Measurements from ENCODE around the gene GPR45. TPM values are rescaled to one million over a fixed set of nuclear protein-coding genes. Genes with fewer than 3 reads are reported as not detected.

Gene GPR45
- total RNA-seq, 1 donor from 2014 or later: not detected

DNA sequence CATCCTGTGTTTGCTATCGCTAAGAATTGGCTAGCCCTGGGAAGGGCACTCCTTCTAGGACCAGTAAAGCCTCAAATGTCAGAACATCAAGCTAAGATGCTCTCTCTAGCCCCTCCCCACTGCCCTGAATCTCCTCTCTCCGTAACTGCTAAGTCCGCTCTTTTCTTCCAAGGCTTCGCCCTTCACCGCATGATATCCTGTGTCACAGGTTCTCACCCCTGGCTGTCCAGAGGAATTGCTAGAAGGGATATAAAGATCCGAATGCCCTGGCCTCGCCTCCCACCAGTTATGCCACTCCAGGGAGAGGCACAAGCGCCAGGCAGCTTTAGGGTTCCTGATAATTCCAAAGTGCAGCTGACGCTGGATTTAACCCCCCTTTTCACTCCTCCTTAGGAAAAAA lies 17.1 kb upstream of the GPR45 start:
- no peak overlapping the region for H3K4me3 ChIP-seq
- H3K4me1 ChIP-seq: no peaks in the 10 kb centered on the region
- no peak for ATAC-seq
- H3K36me3 ChIP-seq: no peaks in the 10 kb centered on the region
- no peaks in the 10 kb centered on the region for H3K9me3 ChIP-seq
- TF ChIP-seq, protein P1, sequence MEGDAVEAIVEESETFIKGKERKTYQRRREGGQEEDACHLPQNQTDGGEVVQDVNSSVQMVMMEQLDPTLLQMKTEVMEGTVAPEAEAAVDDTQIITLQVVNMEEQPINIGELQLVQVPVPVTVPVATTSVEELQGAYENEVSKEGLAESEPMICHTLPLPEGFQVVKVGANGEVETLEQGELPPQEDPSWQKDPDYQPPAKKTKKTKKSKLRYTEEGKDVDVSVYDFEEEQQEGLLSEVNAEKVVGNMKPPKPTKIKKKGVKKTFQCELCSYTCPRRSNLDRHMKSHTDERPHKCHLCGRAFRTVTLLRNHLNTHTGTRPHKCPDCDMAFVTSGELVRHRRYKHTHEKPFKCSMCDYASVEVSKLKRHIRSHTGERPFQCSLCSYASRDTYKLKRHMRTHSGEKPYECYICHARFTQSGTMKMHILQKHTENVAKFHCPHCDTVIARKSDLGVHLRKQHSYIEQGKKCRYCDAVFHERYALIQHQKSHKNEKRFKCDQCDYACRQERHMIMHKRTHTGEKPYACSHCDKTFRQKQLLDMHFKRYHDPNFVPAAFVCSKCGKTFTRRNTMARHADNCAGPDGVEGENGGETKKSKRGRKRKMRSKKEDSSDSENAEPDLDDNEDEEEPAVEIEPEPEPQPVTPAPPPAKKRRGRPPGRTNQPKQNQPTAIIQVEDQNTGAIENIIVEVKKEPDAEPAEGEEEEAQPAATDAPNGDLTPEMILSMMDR (IDR thresholded peaks at IDR 0.05): no peak
- H3K27ac ChIP-seq: no peak overlapping the region
- no peaks in the 10 kb centered on the region for H3K27me3 ChIP-seq (ENCODE audit: low read depth)
- intact Hi-C loops (cut with DNase I): no loop called here
- DNase-seq: no peak

- Histone ChIP-seq H3K4me3 (no peak overlapping the region), H3K27ac (no peak overlapping the region), H3K4me1 (no peaks in the 10 kb centered on the region), H3K36me3 (no peaks in the 10 kb centered on the region), H3K9me3 (no peaks in the 10 kb centered on the region), H3K27me3 (ENCODE audit: low read depth) (no peaks in the 10 kb centered on the region)
- DNase-seq (no peak), ATAC-seq (no peak)
- TF ChIP-seq, protein P1 (IDR thresholded peaks at IDR 0.05): no peak
- intact Hi-C loops (cut with DNase I): loop anchor here (10.0 kb wide), 1 partner anchor 116 kb away; no protein-coding TSS in a partner anchor
Measured at GRCh38 chr2:105231232-105231619, 10.3 kb upstream of the GPR45 start.

DNA sequence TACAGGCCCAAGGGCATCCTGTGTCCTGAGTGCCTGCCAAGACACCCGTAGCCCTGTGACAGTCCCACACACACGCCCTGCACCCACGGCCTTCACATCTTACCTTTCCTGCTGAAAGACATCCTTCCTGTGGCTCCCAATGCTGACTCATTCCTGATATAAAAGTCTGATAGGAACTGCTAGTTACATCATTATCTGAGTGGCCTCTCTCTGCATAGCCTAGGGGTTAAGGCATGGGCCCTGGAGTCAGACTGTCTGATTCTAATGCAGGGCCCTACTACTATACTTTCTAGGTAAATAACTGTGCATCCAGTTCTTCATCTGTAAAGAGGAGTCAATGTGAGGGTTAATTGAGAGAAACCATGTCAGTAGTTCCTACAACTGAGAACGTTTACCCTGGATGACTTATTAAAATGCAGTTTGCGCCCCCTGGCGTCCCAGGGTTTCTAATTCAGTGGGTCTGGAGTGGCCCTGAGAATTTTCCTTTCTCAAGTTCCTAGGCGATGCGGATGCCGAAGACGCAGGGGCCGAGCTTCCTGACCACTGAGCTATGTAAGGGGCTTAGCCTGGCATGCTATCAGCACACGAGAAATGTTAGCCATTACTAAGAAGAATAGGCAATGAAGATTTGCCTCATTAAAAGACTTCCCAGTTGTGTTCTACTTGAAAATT lies 6.0 kb upstream of the GPR45 start:
- peak; percentile 58 to 63 for ATAC-seq
- H3K4me3 ChIP-seq: no peak overlapping the region
- DNase-seq: peak; percentile 82
- H3K9me3 ChIP-seq: no peaks in the 10 kb centered on the region
- H3K36me3 ChIP-seq: no peaks in the 10 kb centered on the region
- no peak overlapping the region for H3K27ac ChIP-seq
- intact Hi-C loops (cut with DNase I): loop anchor here (10.0 kb wide), 1 partner anchor 121 kb away; no protein-coding TSS in a partner anchor
- H3K4me1 ChIP-seq: no peaks in the 10 kb centered on the region
- peaks cover 5% of the 10 kb centered on the region for H3K27me3 ChIP-seq (ENCODE audit: low read depth)
- TF ChIP-seq, protein P1 (IDR thresholded peaks at IDR 0.05): peak; percentile 72

DNA sequence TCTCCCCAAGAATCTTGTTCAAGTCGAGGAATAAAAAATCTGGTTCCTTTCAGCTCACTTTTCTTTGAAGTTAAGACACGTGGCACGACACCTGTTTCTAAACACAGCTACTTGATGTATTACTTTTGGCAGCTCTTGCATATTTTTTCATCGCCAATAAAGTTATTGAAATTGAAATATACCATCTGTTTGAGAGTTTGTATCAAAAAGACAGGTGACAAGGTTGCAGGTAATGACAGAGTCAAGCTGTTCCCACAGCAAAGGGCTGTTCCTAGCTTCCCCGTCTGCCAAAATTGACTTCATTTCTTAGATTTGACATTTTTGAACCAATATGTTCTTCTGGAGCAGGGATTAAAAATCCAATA lies 5.5 kb upstream of the GPR45 start:
- DNase-seq (no peak), ATAC-seq (no peak)
- intact Hi-C loops (cut with DNase I): loop anchor here (10.0 kb wide), 1 partner anchor 121 kb away; no protein-coding TSS in a partner anchor
- TF ChIP-seq, protein P1 (IDR thresholded peaks at IDR 0.05): no peak
- Histone ChIP-seq H3K4me1 (no peaks in the 10 kb centered on the region), H3K36me3 (no peaks in the 10 kb centered on the region), H3K4me3 (no peak overlapping the region), H3K27me3 (ENCODE audit: low read depth) (peaks cover 5% of the 10 kb centered on the region), H3K27ac (no peak overlapping the region), H3K9me3 (no peaks in the 10 kb centered on the region)

GRCh38 chr2:105237045-105237765 lies 4.3 kb upstream of the GPR45 start:
- no peaks in the 10 kb centered on the region for H3K9me3 ChIP-seq
- H3K36me3 ChIP-seq: no peaks in the 10 kb centered on the region
- intact Hi-C loops (cut with DNase I): loop anchor here (10.0 kb wide), 1 partner anchor 122 kb away; no protein-coding TSS in a partner anchor
- ATAC-seq (peak in 1 of 2 donors; percentile 38), DNase-seq (no peak)
- peaks cover 5% of the 10 kb centered on the region for H3K27me3 ChIP-seq (ENCODE audit: low read depth)
- no peak overlapping the region for H3K4me3 ChIP-seq
- no peak overlapping the region for H3K27ac ChIP-seq
- H3K4me1 ChIP-seq: no peaks in the 10 kb centered on the region
- TF ChIP-seq, protein P1 (IDR thresholded peaks at IDR 0.05): no peak
